Right atrium auricular region (tissue), 2 donors: ENCODE results near the gene PPP1R11. TPM values are rescaled to one million over a fixed set of nuclear protein-coding genes. Genes with fewer than 3 reads are reported as not detected.
A peak's percentile ranks its signal among the peaks of the same experiment; 100 is the strongest.

Experiments used
- DNase-seq: peaks from one replicate; pipeline ENCODE4 v3.0.0-alpha.2; 2019; ENCODE audit warnings: low spot score
- H3K27ac ChIP-seq, 2 donors: fragments of 200-600 bp; sonication (generic); 1 replicate in 1 of 2; 2 replicates in 1 of 2; pipeline ENCODE4 v1.5.1; 2016 to 2019
- H3K27me3 ChIP-seq, 2 donors: fragments of 200-600 bp; sonication (generic); one replicate each; pipeline versions ENCODE4 v1.5.1 to v1.6.0; 2017 to 2019
- H3K36me3 ChIP-seq: fragments of 200-600 bp; sonication (generic); one replicate; pipeline ENCODE4 v1.5.1; 2016
- H3K4me1 ChIP-seq, 2 donors: fragments of 200-600 bp; sonication (generic); one replicate each; pipeline versions ENCODE4 v1.5.1 to v1.6.0; 2017 to 2019
- H3K4me3 ChIP-seq, 2 donors: fragments of 200-600 bp; sonication (generic); 1 replicate in 1 of 2; 2 replicates in 1 of 2; pipeline ENCODE4 v1.5.1; 2017 to 2019; ENCODE audit warnings: mild to moderate bottlenecking in 1 of 2, moderate library complexity in 1 of 2
- H3K9me3 ChIP-seq, 2 donors: fragments of 200-600 bp; sonication (generic); one replicate each; pipeline ENCODE4 v1.5.1; 2019
- total RNA-seq, 2 donors: library from RNA; depleted of rRNA; stranded (reverse); fragments of >200 nt; gene quantifications; one replicate each; pipeline ENCODE4 v1.1.0, GENCODE V29; 2016
- TF ChIP-seq, protein P1 (sequence below), 2 donors: fragments of 200-600 bp; sonication (generic); IDR thresholded peaks; one replicate each; pipeline ENCODE4 v1.5.1; 2019; ENCODE audit warnings: antibody characterized with exemption in 2 of 2

Gene PPP1R11
- total RNA-seq, 2 donors from 2014 or later = 48.2 to 55.7 TPM

DNA sequence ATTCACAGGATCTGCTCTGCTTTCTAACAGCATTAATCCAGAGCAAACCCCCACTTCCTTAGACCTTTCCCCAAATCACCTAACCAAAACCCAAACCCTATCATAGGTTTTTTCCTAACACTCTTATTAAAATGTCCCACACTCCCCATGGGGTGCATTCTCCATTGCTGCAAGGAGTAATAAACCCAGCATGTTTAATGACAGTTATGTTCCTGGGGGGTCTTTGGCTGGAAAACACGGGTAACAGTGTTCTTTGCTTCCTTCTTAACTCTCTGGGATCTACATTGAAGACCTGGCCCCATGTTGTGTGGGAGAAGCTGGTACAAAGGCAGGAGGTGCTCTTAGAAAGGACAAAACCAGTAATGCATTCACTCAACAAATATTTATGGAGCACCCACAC lies 29.8 kb downstream of the PPP1R11 start:
- Histone ChIP-seq H3K27ac (no peak overlapping the region), H3K4me1 (peaks cover 0 to 17% of the 10 kb centered on the region in 2 donors), H3K4me3 (no peak overlapping the region), H3K36me3 (no peaks in the 10 kb centered on the region), H3K9me3 (no peaks in the 10 kb centered on the region), H3K27me3 (no peaks in the 10 kb centered on the region)
- DNase-seq = no peak
- TF ChIP-seq, protein P1, sequence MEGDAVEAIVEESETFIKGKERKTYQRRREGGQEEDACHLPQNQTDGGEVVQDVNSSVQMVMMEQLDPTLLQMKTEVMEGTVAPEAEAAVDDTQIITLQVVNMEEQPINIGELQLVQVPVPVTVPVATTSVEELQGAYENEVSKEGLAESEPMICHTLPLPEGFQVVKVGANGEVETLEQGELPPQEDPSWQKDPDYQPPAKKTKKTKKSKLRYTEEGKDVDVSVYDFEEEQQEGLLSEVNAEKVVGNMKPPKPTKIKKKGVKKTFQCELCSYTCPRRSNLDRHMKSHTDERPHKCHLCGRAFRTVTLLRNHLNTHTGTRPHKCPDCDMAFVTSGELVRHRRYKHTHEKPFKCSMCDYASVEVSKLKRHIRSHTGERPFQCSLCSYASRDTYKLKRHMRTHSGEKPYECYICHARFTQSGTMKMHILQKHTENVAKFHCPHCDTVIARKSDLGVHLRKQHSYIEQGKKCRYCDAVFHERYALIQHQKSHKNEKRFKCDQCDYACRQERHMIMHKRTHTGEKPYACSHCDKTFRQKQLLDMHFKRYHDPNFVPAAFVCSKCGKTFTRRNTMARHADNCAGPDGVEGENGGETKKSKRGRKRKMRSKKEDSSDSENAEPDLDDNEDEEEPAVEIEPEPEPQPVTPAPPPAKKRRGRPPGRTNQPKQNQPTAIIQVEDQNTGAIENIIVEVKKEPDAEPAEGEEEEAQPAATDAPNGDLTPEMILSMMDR (IDR thresholded peaks at IDR 0.05) = no peak

DNA sequence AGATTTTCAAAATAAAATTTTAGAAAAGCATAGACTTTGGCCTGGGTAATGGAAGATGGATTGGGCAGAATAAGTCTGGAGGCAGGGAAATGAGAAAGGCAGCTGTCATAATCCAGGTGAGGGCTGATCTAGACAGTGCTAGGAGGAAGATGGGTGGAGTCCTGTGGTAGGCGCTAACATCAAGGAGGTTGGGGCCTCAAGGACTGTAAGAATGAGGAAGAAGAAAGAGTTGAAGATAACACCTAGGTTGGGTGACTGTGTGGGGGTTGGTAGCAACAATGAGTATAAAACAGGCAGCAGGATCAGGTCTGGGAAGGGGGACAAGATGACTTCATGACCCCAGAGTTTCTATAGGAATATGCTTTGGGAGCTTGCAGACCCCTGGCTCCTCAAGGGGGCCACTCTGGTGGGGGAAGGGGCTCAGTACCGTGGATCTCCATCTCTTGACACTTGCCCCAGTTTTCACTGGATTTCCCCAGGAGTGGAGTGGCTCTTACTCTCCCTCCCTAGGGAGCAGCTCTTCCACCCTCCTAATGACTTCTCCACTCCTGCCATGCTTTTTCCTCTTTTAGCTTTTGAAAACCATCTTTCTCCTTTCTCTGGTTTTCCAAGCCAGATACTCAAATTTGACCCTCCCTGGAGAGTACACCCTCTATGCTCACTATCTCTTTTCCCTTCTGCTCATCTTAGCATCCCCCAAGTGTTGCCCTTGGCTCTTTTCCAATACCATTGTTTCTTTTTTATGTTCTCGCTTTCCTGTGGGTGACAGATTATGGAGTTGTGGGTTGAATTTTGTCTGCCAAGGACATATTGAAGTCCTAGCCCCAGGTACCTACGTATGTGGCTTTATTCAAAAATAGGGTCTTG lies 31.1 kb downstream of the PPP1R11 start:
- Histone ChIP-seq H3K9me3 (no peaks in the 10 kb centered on the region), H3K4me3 (no peak overlapping the region), H3K36me3 (no peaks in the 10 kb centered on the region), H3K27ac (no peak overlapping the region), H3K4me1 (peaks cover 0 to 27% of the 10 kb centered on the region in 2 donors), H3K27me3 (no peaks in the 10 kb centered on the region)
- no peak for DNase-seq
- TF ChIP-seq, protein P1 (IDR thresholded peaks at IDR 0.05) = no peak

DNA sequence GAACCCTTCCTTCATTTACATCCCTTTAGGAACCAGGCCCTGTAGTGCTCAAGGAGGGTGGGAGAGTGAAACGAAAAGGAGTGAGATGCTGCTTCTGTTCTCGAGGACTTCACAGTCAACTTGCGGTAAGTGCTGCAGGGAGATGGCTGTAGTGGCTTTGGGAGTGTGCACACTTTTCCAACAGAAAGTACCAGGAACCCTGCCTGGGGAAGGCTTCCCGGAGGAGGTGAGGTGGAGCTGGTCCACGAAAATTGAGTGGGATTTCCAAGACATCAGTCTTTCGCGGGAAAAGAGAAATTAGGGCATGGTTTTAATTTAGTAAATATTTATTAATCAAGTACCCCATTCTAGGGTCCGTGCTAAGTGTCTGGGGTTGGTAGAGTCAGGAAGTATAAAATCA lies 33.2 kb downstream of the PPP1R11 start:
- Histone ChIP-seq H3K27ac (no peak overlapping the region), H3K9me3 (no peaks in the 10 kb centered on the region), H3K36me3 (no peaks in the 10 kb centered on the region), H3K4me1 (peaks cover 0 to 34% of the 10 kb centered on the region in 2 donors), H3K4me3 (no peak overlapping the region), H3K27me3 (no peaks in the 10 kb centered on the region)
- no peak for DNase-seq
- TF ChIP-seq, protein P1 (IDR thresholded peaks at IDR 0.05) = no peak

DNA sequence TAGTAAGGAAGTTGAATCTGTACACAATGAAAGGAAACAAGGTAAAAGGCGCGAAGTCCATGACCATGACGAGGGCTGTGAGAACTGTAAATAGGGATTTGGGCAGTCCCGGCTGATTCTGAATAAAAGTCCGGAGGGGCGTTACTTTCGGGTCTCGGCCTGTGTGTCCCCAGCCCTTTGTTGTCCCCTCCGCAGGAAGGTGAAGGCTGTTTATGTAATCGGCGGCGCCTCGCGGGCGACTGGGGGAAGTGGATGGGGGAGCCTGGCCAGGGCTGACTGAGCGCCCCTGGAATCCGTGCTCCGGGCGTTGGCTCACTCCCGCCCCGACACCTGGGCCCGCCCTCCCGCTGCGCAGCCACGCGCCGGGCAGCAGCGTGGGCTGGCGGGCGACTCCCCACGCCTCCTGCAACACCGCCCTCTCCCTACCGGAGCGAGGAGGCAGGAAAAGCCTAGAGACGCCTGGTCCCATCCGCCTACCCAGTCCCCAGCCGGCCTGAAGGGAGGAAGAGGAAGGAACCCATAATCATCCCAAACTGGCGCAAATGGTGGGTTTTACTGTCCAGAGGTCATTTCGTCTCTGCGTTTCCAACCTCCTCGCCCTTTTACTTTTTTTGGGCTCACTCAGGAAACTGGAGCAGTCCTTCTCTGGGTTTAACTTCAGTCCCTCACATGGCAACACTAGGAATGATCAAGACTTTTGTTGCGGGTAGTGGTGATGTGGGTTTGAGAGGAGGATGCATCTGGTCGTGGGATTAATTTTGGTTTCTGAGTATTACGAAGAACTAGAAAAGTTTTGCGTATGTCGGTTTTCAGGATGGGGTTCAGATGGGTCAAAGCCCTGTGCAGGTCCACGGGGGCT lies 33.8 kb downstream of the PPP1R11 start:
- peak overlapping the region in 1 of 2 donors; percentile 55 for H3K4me3 ChIP-seq
- no peaks in the 10 kb centered on the region for H3K27me3 ChIP-seq
- H3K36me3 ChIP-seq = no peaks in the 10 kb centered on the region
- TF ChIP-seq, protein P1 (IDR thresholded peaks at IDR 0.05) = peak in 1 of 2 donors; percentile 27
- no peak for DNase-seq
- no peaks in the 10 kb centered on the region for H3K9me3 ChIP-seq
- peaks cover 0 to 34% of the 10 kb centered on the region in 2 donors for H3K4me1 ChIP-seq
- no peak overlapping the region for H3K27ac ChIP-seq

DNA sequence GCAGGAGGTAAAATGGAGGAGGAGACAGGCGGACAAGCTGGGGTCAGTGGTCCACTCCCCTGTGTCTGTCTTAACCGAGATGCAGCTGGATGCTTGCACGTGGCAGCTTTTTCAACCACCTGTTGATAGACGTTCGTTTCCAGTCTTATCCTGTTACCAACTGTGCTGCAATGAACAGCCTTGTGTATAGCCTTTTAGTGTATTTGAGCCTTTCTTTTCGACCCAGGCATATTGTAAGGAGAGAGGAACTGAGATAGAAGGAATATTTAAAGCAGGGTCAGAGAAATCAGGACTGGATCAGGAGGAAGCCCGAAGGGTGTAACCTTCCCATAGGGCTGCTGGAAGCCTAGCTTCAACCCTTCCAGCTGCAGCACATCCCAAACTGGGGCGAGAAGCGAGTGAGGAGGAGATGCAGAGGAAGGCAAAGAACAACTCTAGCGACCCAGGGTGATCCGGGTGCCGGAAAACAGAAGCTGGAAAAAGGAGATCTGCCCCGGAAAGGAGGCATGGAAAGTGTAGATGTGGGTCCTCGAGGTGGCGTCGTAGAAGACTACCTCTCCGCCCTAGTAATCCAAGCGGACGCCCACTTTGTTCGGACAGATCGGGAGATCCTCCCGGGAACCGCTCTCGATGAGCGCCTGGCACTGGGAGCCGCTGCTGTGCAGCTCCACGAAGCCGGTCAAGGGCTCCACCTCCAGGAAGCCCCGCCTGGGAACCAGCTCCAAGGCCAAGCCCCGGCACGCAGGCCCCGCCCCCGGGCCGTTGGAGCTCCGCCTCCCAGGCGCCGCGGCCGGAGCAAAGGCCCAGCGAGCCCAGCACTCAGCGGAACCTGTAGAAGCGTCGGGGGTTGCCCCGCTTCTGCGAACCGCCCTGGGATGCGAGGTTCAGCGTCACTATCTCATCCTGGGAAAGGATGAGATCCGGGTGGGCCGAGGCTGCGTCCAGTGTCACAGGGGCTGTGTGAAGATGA lies 34.7 kb downstream of the PPP1R11 start:
- Histone ChIP-seq H3K27me3 (no peaks in the 10 kb centered on the region), H3K27ac (peak overlapping the region; percentile 61 to 68), H3K9me3 (no peaks in the 10 kb centered on the region), H3K4me3 (peak overlapping the region; percentile 24 to 55), H3K4me1 (peaks cover 0 to 34% of the 10 kb centered on the region in 2 donors), H3K36me3 (no peaks in the 10 kb centered on the region)
- DNase-seq = peak; percentile 79
- TF ChIP-seq, protein P1 (IDR thresholded peaks at IDR 0.05) = peak in 1 of 2 donors; percentile 44
